ENCODE results near the gene CD28.
"Not testable (repeated sequence)": the region's sequence is repeated elsewhere in the genome, so short reads cannot be mapped to it uniquely, and the experiment has no call there.

DNA sequence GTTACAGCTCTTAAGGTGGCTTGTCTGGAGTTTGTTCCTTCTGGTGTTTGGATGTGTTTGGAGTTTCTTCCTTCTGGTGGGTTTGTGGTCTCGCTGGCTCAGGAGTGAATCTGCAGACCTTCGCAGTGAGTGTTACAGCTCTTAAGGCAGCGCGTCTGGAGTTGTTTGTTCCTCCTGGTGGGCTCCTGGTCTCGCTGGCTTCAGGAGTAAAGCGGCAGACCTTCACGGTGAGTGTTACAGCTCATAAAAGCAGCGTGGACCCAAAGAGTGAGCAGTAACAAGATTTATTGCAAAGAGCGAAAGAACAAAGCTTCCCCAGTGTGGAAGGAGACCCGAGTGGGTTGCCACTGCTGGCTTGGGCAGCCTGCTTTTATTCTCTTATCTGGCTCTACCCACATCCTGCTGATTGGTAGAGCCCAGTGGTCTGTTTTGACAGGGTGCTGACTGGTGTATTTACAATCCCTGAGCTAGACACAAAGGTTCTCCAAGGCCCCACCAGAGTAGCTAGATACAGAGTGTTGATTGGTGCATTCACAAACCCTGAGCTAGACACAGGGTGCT is 78.4 kb downstream of the CD28 start:
- TF ChIP-seq, protein P1, sequence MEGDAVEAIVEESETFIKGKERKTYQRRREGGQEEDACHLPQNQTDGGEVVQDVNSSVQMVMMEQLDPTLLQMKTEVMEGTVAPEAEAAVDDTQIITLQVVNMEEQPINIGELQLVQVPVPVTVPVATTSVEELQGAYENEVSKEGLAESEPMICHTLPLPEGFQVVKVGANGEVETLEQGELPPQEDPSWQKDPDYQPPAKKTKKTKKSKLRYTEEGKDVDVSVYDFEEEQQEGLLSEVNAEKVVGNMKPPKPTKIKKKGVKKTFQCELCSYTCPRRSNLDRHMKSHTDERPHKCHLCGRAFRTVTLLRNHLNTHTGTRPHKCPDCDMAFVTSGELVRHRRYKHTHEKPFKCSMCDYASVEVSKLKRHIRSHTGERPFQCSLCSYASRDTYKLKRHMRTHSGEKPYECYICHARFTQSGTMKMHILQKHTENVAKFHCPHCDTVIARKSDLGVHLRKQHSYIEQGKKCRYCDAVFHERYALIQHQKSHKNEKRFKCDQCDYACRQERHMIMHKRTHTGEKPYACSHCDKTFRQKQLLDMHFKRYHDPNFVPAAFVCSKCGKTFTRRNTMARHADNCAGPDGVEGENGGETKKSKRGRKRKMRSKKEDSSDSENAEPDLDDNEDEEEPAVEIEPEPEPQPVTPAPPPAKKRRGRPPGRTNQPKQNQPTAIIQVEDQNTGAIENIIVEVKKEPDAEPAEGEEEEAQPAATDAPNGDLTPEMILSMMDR (IDR thresholded peaks at IDR 0.05; ENCODE audit: insufficient read depth, low read length), result not testable (repeated sequence)
- TF ChIP-seq, protein P2, sequence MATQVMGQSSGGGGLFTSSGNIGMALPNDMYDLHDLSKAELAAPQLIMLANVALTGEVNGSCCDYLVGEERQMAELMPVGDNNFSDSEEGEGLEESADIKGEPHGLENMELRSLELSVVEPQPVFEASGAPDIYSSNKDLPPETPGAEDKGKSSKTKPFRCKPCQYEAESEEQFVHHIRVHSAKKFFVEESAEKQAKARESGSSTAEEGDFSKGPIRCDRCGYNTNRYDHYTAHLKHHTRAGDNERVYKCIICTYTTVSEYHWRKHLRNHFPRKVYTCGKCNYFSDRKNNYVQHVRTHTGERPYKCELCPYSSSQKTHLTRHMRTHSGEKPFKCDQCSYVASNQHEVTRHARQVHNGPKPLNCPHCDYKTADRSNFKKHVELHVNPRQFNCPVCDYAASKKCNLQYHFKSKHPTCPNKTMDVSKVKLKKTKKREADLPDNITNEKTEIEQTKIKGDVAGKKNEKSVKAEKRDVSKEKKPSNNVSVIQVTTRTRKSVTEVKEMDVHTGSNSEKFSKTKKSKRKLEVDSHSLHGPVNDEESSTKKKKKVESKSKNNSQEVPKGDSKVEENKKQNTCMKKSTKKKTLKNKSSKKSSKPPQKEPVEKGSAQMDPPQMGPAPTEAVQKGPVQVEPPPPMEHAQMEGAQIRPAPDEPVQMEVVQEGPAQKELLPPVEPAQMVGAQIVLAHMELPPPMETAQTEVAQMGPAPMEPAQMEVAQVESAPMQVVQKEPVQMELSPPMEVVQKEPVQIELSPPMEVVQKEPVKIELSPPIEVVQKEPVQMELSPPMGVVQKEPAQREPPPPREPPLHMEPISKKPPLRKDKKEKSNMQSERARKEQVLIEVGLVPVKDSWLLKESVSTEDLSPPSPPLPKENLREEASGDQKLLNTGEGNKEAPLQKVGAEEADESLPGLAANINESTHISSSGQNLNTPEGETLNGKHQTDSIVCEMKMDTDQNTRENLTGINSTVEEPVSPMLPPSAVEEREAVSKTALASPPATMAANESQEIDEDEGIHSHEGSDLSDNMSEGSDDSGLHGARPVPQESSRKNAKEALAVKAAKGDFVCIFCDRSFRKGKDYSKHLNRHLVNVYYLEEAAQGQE (IDR thresholded peaks at IDR 0.05; ENCODE audit: insufficient replicate concordance, low read depth), result not testable (repeated sequence)
- not testable (repeated sequence) for TF ChIP-seq POLR2AphosphoS5 (IDR thresholded peaks at IDR 0.05; ENCODE audit: low read depth); GABPA (IDR thresholded peaks at IDR 0.05; ENCODE audit: low read depth); SPI1 (IDR thresholded peaks at IDR 0.05; ENCODE audit: borderline replicate concordance, low read depth)
